ENCODE data around the gene SLC22A2.

DNA sequence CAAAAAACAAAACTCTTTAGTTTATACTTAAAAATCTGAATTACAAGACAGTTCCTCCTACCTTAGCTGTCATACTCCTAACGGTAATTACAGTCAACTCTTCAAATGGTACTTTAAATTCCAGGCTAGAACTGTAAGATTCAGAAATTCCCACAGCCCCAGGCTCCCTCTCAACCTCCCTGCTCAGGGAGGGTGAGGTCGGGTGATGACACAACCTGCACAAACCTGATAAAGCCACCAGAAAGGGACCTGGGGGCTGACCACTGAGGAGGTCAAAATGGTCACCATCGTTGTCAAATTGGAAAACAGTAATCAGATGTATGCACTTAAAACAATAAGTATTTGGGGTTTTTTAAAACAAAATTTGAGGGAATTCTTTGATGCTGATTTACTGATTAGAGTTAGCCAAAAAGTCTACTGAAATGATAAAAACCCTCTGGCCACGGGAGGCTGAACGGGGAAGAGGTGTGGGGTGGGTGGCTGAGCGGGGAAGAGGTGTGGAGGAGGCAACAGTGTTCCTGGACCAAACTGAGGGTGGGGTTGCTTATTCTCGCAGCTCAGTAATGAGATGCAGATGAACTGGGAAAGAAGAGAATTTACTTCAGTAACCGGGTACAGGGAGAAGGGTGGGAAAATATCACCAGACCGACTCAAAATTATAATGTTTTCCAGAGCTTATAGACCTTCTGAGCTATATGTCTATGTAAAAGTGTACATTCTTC is 84.7 kb downstream of the SLC22A2 start:
- TF ChIP-seq, protein P1, sequence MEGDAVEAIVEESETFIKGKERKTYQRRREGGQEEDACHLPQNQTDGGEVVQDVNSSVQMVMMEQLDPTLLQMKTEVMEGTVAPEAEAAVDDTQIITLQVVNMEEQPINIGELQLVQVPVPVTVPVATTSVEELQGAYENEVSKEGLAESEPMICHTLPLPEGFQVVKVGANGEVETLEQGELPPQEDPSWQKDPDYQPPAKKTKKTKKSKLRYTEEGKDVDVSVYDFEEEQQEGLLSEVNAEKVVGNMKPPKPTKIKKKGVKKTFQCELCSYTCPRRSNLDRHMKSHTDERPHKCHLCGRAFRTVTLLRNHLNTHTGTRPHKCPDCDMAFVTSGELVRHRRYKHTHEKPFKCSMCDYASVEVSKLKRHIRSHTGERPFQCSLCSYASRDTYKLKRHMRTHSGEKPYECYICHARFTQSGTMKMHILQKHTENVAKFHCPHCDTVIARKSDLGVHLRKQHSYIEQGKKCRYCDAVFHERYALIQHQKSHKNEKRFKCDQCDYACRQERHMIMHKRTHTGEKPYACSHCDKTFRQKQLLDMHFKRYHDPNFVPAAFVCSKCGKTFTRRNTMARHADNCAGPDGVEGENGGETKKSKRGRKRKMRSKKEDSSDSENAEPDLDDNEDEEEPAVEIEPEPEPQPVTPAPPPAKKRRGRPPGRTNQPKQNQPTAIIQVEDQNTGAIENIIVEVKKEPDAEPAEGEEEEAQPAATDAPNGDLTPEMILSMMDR (IDR thresholded peaks at IDR 0.05; ENCODE audit: insufficient read depth, low read length, poor library complexity, severe bottlenecking) = no peak
- no peak for TF ChIP-seq EZH2phosphoT487 (conservative IDR thresholded peaks at IDR 0.05; ENCODE audit: low read length)

Data from SU-DHL-6 (cell line).